GM23248 (cell line): ENCODE results near the gene USP6NL.

Experiments used
- EZH2 ChIP-seq: fragments of 200-600 bp; sonication (generic); IDR thresholded peaks from 2 replicates; pipeline ENCODE4 v1.6.1; 2018; ENCODE audit warnings: antibody characterized with exemption, mild to moderate bottlenecking; ENCODE audit not compliant: insufficient read depth, poor library complexity, severe bottlenecking
- EZH2phosphoT487 ChIP-seq: fragments of 200-600 bp; sonication (generic); IDR thresholded peaks from 2 replicates; pipeline ENCODE4 v1.6.1; 2018; ENCODE audit warnings: antibody characterized with exemption, moderate library complexity, mild to moderate bottlenecking, low read depth; ENCODE audit not compliant: insufficient read depth

DNA sequence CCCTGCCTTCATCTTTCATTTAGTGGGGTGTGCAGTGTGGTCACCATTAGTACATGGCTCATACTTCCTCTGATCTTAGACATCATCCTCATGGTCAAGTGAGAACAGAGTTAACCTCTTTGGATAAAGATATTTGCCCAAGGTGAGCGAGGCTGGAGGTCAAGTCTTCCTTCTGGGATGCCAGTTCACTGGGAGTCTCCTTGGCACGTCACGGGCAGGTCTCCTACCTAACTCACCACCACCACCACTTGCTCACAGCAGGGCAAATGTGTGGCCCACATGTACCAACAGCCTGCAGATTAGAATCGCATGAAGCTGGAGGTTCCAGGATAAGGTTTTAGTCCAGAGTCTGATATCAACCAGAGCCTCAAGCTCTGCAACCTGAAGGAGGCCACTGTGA, 164.6 kb downstream of the USP6NL start:
- no peak for TF ChIP-seq EZH2
- no peak for TF ChIP-seq EZH2phosphoT487
